Gastrocnemius medialis (tissue), 4 donors: ENCODE results near the gene CADM3. TPM values are rescaled to one million over a fixed set of nuclear protein-coding genes. Genes with fewer than 3 reads are reported as not detected.

Experiments
- ATAC-seq, 2 donors: fragments of 150-250 bp; one replicate each; pipeline ENCODE4 v1.9.1; 2016
- DNase-seq, 2 donors: peaks; one replicate each; pipeline ENCODE4 v3.0.0-alpha.2; 2019
- H3K27ac ChIP-seq, 4 donors: fragments of 200-600 bp; sonication (generic); 1 replicate in 1 of 4; 2 replicates in 3 of 4; pipeline ENCODE4 v1.5.1; 2016 to 2018; ENCODE audit warnings: mild to moderate bottlenecking in 2 of 4, moderate library complexity in 1 of 4
- H3K27me3 ChIP-seq, 3 donors: fragments of 200-600 bp; sonication (generic) in 2 of 3; 1 replicate in 1 of 3; 2 replicates in 2 of 3; pipeline versions ENCODE4 v1.5.1 to v1.6.0; 2016 to 2019; ENCODE audit warnings: mild to moderate bottlenecking in 1 of 3, moderate library complexity in 1 of 3
- H3K36me3 ChIP-seq, 2 donors: fragments of 200-600 bp; sonication (generic) in 1 of 2; one replicate each; pipeline ENCODE4 v1.5.1; 2017 to 2018
- H3K4me1 ChIP-seq, 2 donors: fragments of 200-600 bp; sonication (generic) in 1 of 2; one replicate each; pipeline ENCODE4 v1.5.1; 2016 to 2017; ENCODE audit warnings: mild to moderate bottlenecking in 2 of 2
- H3K4me3 ChIP-seq, 4 donors: fragments of 200-600 bp; sonication (generic) in 3 of 4; 1 replicate in 1 of 4; 2 replicates in 3 of 4; pipeline ENCODE4 v1.5.1; 2016 to 2019; ENCODE audit warnings: mild to moderate bottlenecking in 2 of 4
- H3K9me3 ChIP-seq, 3 donors: fragments of 200-600 bp; sonication (generic) in 2 of 3; 1 replicate in 1 of 3; 2 replicates in 2 of 3; pipeline ENCODE4 v1.5.1; 2016 to 2019
- POLR2A ChIP-seq, 2 donors: fragments of 450-650 bp; IDR thresholded peaks; one replicate each; pipeline ENCODE4 v1.6.1; 2017; ENCODE audit warnings: antibody characterized with exemption in 2 of 2, mild to moderate bottlenecking in 2 of 2, moderate library complexity in 2 of 2
- in situ Hi-C, 4 donors: fragments of 200-750 bp; cut with MboI; loops; one replicate each; pipeline versions ENCODE4 v1.15.0 to v1.8.0; 2017; ENCODE audit warnings: low sequenced_read_pairs in 4 of 4
- intact Hi-C: fragments of 100-400 bp; cut with DNase I; formaldehyde crosslinking; loops from one replicate; pipeline ENCODE4 v1.15.1; 2023; ENCODE audit warnings: low total_unique reads
- total RNA-seq, 4 donors: library from RNA; depleted of rRNA; stranded (reverse); fragments of >200 nt; gene quantifications; one replicate each; pipeline versions ENCODE4 v1.1.0 to v1.2.3, GENCODE V29; 2016
- TF ChIP-seq, protein P1 (sequence below), 5 experiments: fragments of 450-650 bp in 3 of 5; fragments of 200-600 bp in 2 of 5; sonication (generic) in 2 of 5; IDR thresholded peaks in 4 of 5; conservative IDR thresholded peaks in 1 of 5; 1 replicate in 4 of 5; 2 replicates in 1 of 5; pipeline ENCODE4 v1.5.1; 2016 to 2019; ENCODE audit warnings: antibody characterized with exemption in 5 of 5, mild to moderate bottlenecking in 3 of 5, moderate library complexity in 3 of 5

The CADM3 gene
- total RNA-seq, 4 donors from 2014 or later: 0.76 to 1.2 (median 1.0) TPM; not detected in 1

DNA sequence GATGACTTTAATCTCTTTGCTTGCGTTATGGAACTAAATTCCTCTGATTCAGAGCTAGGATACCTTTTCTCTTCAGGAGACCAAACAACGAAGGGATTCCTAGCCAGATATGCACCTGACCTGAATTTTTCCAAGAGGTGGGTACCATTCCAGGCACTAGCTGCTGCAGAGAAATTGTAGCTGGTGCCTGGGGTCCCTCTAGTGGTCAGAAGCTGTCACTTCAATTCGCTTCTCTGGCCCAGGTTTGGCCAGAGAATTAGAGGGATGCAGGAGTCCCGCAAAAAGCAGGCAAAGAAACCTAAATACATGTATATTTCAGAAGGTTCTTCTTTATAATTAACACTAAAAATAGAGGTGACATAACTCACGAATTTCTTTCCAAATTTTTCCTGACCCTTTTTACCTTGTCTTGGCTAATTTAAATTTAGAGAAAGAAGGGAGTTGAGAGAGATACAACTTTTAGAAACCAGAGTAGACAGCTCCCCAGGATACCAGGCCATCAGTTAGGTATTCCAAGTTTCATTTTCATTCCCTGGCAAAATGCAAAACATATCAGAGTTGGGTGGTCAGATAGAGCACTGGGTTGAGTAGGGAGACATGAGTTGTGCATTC is 42.8 kb downstream of the CADM3 start:
- Histone ChIP-seq H3K36me3 (no peaks in the 10 kb centered on the region), H3K9me3 (no peaks in the 10 kb centered on the region), H3K27ac (no peak overlapping the region), H3K4me3 (no peak overlapping the region), H3K27me3 (peaks cover 0 to 6% (median 4%) of the 10 kb centered on the region in 3 donors), H3K4me1 (peaks cover 0 to 5% of the 10 kb centered on the region in 2 donors)
- intact Hi-C loops: loop anchor here (1.0 to 5.0 kb wide), 2 partner anchors 53 to 82 kb away; no protein-coding TSS in a partner anchor
- DNase-seq (no peak), ATAC-seq (peak; percentile 54 to 62)
- in situ Hi-C loops: no loop called here
- no peak for TF ChIP-seq POLR2A (IDR thresholded peaks at IDR 0.05)
- TF ChIP-seq, protein P1, sequence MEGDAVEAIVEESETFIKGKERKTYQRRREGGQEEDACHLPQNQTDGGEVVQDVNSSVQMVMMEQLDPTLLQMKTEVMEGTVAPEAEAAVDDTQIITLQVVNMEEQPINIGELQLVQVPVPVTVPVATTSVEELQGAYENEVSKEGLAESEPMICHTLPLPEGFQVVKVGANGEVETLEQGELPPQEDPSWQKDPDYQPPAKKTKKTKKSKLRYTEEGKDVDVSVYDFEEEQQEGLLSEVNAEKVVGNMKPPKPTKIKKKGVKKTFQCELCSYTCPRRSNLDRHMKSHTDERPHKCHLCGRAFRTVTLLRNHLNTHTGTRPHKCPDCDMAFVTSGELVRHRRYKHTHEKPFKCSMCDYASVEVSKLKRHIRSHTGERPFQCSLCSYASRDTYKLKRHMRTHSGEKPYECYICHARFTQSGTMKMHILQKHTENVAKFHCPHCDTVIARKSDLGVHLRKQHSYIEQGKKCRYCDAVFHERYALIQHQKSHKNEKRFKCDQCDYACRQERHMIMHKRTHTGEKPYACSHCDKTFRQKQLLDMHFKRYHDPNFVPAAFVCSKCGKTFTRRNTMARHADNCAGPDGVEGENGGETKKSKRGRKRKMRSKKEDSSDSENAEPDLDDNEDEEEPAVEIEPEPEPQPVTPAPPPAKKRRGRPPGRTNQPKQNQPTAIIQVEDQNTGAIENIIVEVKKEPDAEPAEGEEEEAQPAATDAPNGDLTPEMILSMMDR (IDR thresholded peaks at IDR 0.05 in 4 of 5, conservative IDR thresholded peaks at IDR 0.05 in 1 of 5): peak; percentile 51 to 86 (median 62)

DNA sequence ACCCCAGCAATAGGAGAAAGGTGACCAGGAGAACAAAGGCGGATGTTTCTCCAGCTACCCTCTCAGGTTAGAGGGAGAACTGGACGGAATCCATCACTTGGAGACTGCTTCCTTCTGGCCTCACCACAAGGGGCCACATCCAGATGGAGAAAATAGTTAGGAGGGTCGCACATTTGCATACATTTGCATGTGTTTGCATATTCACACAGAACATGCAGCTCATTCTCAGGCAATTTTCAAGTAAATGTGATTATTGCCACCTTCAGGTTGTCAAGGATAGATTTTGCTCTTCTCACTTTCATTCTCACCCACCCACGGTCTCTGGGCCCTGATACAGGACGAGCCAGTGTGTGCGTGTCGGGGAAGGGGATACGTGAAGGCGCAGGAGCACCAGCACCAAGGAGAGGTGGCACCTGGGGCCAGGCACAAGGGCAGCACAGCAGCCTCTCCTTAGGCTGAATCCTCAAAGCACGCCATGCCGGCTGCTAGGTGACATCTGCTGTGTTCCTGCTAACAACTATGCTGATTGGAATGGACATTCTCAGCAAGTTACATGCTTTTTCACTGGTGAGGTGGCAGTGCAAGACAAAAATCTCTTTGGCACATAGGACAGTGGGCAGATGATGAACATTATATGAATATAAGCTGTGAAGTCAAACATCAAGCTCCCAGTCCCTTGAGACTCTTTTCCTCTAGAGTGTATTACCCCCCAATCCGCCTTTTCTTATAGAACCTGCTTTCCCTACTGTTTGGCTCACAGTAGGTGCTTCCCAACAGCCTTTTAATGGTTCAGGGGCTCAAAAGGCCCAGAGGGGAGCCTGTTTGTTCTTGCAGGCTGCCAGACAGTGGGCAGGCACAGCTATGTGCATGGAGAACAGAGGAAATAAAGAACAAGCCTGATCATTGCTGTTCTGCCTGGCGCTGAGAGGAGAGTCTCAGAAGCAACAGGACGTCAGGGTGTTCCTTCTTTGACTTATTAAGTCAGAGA is 47.5 kb downstream of the CADM3 start:
- Histone ChIP-seq H3K27ac (no peak overlapping the region), H3K27me3 (no peaks in the 10 kb centered on the region), H3K4me3 (no peak overlapping the region), H3K9me3 (no peaks in the 10 kb centered on the region), H3K4me1 (no peaks in the 10 kb centered on the region), H3K36me3 (no peaks in the 10 kb centered on the region)
- TF ChIP-seq, protein P1 (IDR thresholded peaks at IDR 0.05 in 4 of 5, conservative IDR thresholded peaks at IDR 0.05 in 1 of 5): no peak
- TF ChIP-seq POLR2A (IDR thresholded peaks at IDR 0.05): no peak
- in situ Hi-C loops: no loop called here
- intact Hi-C loops: no loop called here
- ATAC-seq (no peak), DNase-seq (no peak)

DNA sequence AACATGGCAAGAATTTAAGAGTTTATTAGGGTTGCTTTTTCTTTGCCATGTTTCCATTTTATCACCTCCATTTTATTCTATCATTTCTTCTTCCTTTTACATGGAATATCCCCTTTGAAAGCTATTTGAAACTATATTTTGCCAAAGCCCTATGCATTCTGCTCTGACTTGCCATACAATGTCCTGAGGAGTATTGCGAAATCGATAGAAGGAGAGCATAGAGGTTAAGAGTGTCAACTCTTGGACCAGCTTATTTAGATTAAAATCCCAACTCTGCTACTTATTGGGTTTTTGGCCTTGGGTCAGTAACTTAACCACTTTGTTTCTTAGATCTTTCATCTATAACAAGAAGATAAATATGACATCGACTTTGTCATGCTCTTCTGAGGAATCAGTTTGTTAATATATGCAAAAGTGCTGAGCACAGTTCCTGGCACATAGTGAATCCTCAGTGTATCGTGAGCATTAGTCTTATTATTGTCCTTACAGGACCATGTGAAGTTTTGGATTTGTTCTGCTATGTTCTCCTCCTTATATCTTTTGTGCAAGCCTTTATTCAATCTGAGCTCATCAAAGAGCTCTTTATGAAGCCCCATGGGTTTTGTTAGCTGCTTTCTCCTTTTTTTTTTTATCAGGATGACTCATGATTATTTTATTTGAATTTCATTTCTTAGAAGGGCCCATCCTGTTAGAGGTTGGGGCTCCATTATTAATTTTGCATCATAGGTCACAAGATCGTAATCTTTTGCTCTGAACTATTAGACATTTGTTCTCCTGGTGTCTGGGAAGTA is 50.9 kb downstream of the CADM3 start:
- Histone ChIP-seq H3K4me1 (no peaks in the 10 kb centered on the region), H3K27me3 (no peaks in the 10 kb centered on the region), H3K9me3 (no peaks in the 10 kb centered on the region), H3K27ac (no peak overlapping the region), H3K36me3 (no peaks in the 10 kb centered on the region), H3K4me3 (no peak overlapping the region)
- intact Hi-C loops (no loop called here), in situ Hi-C loops (no loop called here)
- TF ChIP-seq, protein P1 (IDR thresholded peaks at IDR 0.05 in 4 of 5, conservative IDR thresholded peaks at IDR 0.05 in 1 of 5): no peak
- TF ChIP-seq POLR2A (IDR thresholded peaks at IDR 0.05): no peak
- ATAC-seq (no peak), DNase-seq (no peak)

DNA sequence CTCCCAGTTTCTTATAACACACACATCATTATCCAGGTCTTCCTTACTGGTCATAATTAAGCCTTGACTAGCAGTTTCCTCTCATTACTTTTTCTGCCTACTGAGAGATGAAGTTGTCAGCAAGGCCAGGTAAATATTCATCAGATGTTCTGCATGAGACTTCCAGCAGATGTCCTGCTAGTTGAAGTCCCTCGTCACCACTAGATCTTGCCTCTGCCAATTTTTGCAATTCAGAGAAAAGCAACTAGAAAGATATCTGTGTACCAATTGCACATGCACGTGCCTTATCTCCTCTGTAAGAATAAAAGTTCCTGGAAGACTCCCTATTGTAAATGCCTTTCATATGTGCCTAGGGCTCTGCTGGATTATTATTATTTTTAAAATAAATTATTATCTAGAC is 51.6 kb downstream of the CADM3 start:
- intact Hi-C loops (no loop called here), in situ Hi-C loops (no loop called here)
- DNase-seq (no peak), ATAC-seq (no peak)
- TF ChIP-seq POLR2A (IDR thresholded peaks at IDR 0.05): no peak
- TF ChIP-seq, protein P1 (IDR thresholded peaks at IDR 0.05 in 4 of 5, conservative IDR thresholded peaks at IDR 0.05 in 1 of 5): no peak
- Histone ChIP-seq H3K4me1 (no peaks in the 10 kb centered on the region), H3K9me3 (no peaks in the 10 kb centered on the region), H3K27me3 (no peaks in the 10 kb centered on the region), H3K4me3 (no peak overlapping the region), H3K36me3 (no peaks in the 10 kb centered on the region), H3K27ac (no peak overlapping the region)
